Heart left ventricle (tissue), 13 donors: ENCODE measurements around the gene PMM2.

Experiments used
- POLR2A ChIP-seq, 2 donors: fragments of 450-650 bp; IDR thresholded peaks; one replicate each; pipeline ENCODE4 v1.6.1; 2017; ENCODE audit warnings: antibody characterized with exemption in 2 of 2, mild to moderate bottlenecking in 2 of 2, moderate library complexity in 2 of 2
- TF ChIP-seq, protein P1 (sequence below), 12 donors: fragments of 200-600 bp; sonication (generic) in 4 of 12; IDR thresholded peaks; one replicate each; pipeline versions ENCODE4 v1.5.0 to v1.8.0; 2018 to 2022; ENCODE audit warnings: antibody characterized with exemption in 12 of 12, mild to moderate bottlenecking in 5 of 12
- donor health status: ischemic (EF 13 %, LVEDD 7.1; RV severe dilation, severe dysfunction).
- donor health status: DM: no; HTN: yes; CAD: no.
- donor health status: DM: no; HTN: no; CAD: no.
- donor health status: ischemic (EF 25% LVEDD 6.9; RV normal size, moderate dysfunction).
- donor health status: ischemic (EF 25% LVEDD 5.7; RV mildly dilated, moderate dysfunction).
- donor health status: ischemic (EF 35%, LVEDD 5.7; RV mildly dilated, moderate dysfunction).
- donor health status: nonischemic (EF 11% LVEDD 7.7; RV severe dilation, severe dysfunction).
- donor health status: DM: yes; HTN: yes; CAD: no.
- donor health status: PGD.
- donor health status: ischemic (EF 29% LVEDD 5.4; RV normal size, mild dysfunction).
- donor health status: nonischemic (EF 23%, LVEDD 6.1; RV moderate dilation, normal function).

DNA sequence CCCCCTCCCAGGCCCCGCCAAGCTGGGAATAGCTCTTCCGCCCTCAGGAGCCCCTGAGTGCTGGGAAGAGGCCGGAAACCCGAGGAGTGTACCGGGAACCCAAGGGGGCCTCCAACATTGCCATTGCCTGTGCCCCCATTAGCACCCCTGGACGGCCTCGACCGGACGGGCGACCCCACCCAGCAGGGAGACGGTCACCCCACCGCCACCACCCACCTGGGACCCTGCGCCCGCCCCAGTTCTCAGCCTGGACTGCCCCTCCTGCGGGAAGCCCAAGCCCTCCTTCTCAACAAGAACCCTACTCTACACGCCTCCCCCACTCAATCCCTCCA, 69.2 kb downstream of the PMM2 start:
- TF ChIP-seq, protein P1, sequence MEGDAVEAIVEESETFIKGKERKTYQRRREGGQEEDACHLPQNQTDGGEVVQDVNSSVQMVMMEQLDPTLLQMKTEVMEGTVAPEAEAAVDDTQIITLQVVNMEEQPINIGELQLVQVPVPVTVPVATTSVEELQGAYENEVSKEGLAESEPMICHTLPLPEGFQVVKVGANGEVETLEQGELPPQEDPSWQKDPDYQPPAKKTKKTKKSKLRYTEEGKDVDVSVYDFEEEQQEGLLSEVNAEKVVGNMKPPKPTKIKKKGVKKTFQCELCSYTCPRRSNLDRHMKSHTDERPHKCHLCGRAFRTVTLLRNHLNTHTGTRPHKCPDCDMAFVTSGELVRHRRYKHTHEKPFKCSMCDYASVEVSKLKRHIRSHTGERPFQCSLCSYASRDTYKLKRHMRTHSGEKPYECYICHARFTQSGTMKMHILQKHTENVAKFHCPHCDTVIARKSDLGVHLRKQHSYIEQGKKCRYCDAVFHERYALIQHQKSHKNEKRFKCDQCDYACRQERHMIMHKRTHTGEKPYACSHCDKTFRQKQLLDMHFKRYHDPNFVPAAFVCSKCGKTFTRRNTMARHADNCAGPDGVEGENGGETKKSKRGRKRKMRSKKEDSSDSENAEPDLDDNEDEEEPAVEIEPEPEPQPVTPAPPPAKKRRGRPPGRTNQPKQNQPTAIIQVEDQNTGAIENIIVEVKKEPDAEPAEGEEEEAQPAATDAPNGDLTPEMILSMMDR (IDR thresholded peaks at IDR 0.05) = no peak
- no peak for TF ChIP-seq POLR2A (IDR thresholded peaks at IDR 0.05)
